Stomach smooth muscle (tissue), 2 donors: ENCODE measurements around the gene SGIP1.
A peak's percentile ranks its signal among the peaks of the same experiment; 100 is the strongest.

Source experiments
- H3K27ac ChIP-seq: one replicate; pipeline ENCODE4 v1.7.0; 2013; ENCODE audit warnings: mild to moderate bottlenecking, low read length, inconsistent platforms
- H3K27me3 ChIP-seq, 2 donors: one replicate each; pipeline ENCODE4 v1.7.0; 2013; ENCODE audit warnings: low read length in 2 of 2; ENCODE audit not compliant: insufficient read depth in 2 of 2, control insufficient read depth in 1 of 2
- H3K36me3 ChIP-seq, 2 donors: one replicate each; pipeline ENCODE4 v1.7.0; 2013; ENCODE audit warnings: low read length in 2 of 2; ENCODE audit not compliant: control insufficient read depth in 2 of 2, insufficient read depth in 2 of 2
- H3K4me1 ChIP-seq: one replicate; pipeline ENCODE4 v1.7.0; 2013; ENCODE audit warnings: low read length; ENCODE audit not compliant: control insufficient read depth, insufficient read depth
- H3K4me3 ChIP-seq, 2 donors: one replicate each; pipeline ENCODE4 v1.7.0; 2013; ENCODE audit warnings: low read length in 2 of 2
- H3K9ac ChIP-seq, 2 donors: one replicate each; pipeline ENCODE4 v1.7.0; 2013; ENCODE audit warnings: low read length in 2 of 2, mild to moderate bottlenecking in 1 of 2
- H3K9me3 ChIP-seq, 2 donors: one replicate each; pipeline ENCODE4 v1.7.0; 2013; ENCODE audit warnings: low read length in 2 of 2; ENCODE audit not compliant: control insufficient read depth in 2 of 2
- donor health status: healthy.
- donor health status: Pancreatic carcinoma.

SGIP1 gene

GRCh38 chr1:66747501-66747900 lies 213.5 kb downstream of the SGIP1 start:
- no peaks in the 10 kb centered on the region for H3K9me3 ChIP-seq
- H3K9ac ChIP-seq, result no peak overlapping the region
- H3K4me1 ChIP-seq, result no peaks in the 10 kb centered on the region
- H3K27me3 ChIP-seq, result no peaks in the 10 kb centered on the region
- H3K4me3 ChIP-seq, result no peak overlapping the region
- no peak overlapping the region for H3K27ac ChIP-seq
- H3K36me3 ChIP-seq, result no peaks in the 10 kb centered on the region

GRCh38 chr1:66750577-66750976 lies 216.6 kb downstream of the SGIP1 start:
- H3K36me3 ChIP-seq, result no peaks in the 10 kb centered on the region
- no peak overlapping the region for H3K9ac ChIP-seq

GRCh38 chr1:66751160-66751559 lies 217.2 kb downstream of the SGIP1 start:
- Histone ChIP-seq H3K27me3 (peaks cover 0 to 6% of the 10 kb centered on the region in 2 donors), H3K9ac (no peak overlapping the region), H3K4me3 (no peak overlapping the region), H3K9me3 (no peaks in the 10 kb centered on the region), H3K36me3 (no peaks in the 10 kb centered on the region), H3K4me1 (no peaks in the 10 kb centered on the region), H3K27ac (no peak overlapping the region)

More at GRCh38 chr1:66750577-66750976, 216.6 kb downstream of the SGIP1 start:
- peaks cover 0 to 6% of the 10 kb centered on the region in 2 donors for H3K27me3 ChIP-seq
- H3K27ac ChIP-seq, result no peak overlapping the region
- H3K4me3 ChIP-seq, result no peak overlapping the region
- H3K9me3 ChIP-seq, result no peaks in the 10 kb centered on the region
- H3K4me1 ChIP-seq, result no peaks in the 10 kb centered on the region

GRCh38 chr1:66752000-66752592 lies 218.1 kb downstream of the SGIP1 start, which contains the start of gene DYNLT5:
Gene DYNLT5, plus strand, starts transcription at chr1:66752459. Its CDS starts 2,200 bp downstream, at chr1:66754659.
- no peaks in the 10 kb centered on the region for H3K36me3 ChIP-seq
- H3K9ac ChIP-seq, result peak within 1 kb of the TSS; percentile 13 to 43
- no peak within 1 kb of the TSS for H3K27ac ChIP-seq
- H3K4me3 ChIP-seq, result peak within 1 kb of the TSS; percentile 53 to 68
- H3K27me3 ChIP-seq, result peaks cover 0 to 6% of the 10 kb centered on the region in 2 donors
- no peaks in the 10 kb centered on the region for H3K4me1 ChIP-seq
- H3K9me3 ChIP-seq, result no peaks in the 10 kb centered on the region

- Histone ChIP-seq H3K4me3 (peak overlapping the region; percentile 53 to 68), H3K9ac (no peak overlapping the region), H3K9me3 (no peaks in the 10 kb centered on the region), H3K36me3 (no peaks in the 10 kb centered on the region), H3K4me1 (no peaks in the 10 kb centered on the region), H3K27me3 (peaks cover 0 to 6% of the 10 kb centered on the region in 2 donors), H3K27ac (no peak overlapping the region)
These were observed 218.9 kb downstream of the SGIP1 start for GRCh38 chr1:66752671-66753371.

GRCh38 chr1:66757722-66758240 lies 223.8 kb downstream of the SGIP1 start:
- Histone ChIP-seq H3K36me3 (no peaks in the 10 kb centered on the region), H3K9me3 (no peaks in the 10 kb centered on the region), H3K4me1 (no peaks in the 10 kb centered on the region), H3K27ac (no peak overlapping the region), H3K27me3 (peaks cover 0 to 4% of the 10 kb centered on the region in 2 donors), H3K9ac (no peak overlapping the region), H3K4me3 (no peak overlapping the region)

GRCh38 chr1:66758241-66758755 lies 224.3 kb downstream of the SGIP1 start:
- Histone ChIP-seq H3K9ac (no peak overlapping the region), H3K4me1 (no peaks in the 10 kb centered on the region), H3K9me3 (no peaks in the 10 kb centered on the region), H3K36me3 (no peaks in the 10 kb centered on the region), H3K27me3 (no peaks in the 10 kb centered on the region), H3K27ac (no peak overlapping the region), H3K4me3 (no peak overlapping the region)

- Histone ChIP-seq H3K9me3 (no peaks in the 10 kb centered on the region), H3K4me1 (no peaks in the 10 kb centered on the region), H3K36me3 (no peaks in the 10 kb centered on the region), H3K9ac (no peak overlapping the region), H3K27me3 (no peaks in the 10 kb centered on the region), H3K27ac (no peak overlapping the region), H3K4me3 (no peak overlapping the region)
These were observed 226.6 kb downstream of the SGIP1 start for GRCh38 chr1:66760506-66760905.

GRCh38 chr1:66761221-66761620 lies 227.3 kb downstream of the SGIP1 start:
- H3K4me3 ChIP-seq, result no peak overlapping the region
- H3K36me3 ChIP-seq, result no peaks in the 10 kb centered on the region
- H3K27me3 ChIP-seq, result no peaks in the 10 kb centered on the region
- H3K9ac ChIP-seq, result no peak overlapping the region
- H3K9me3 ChIP-seq, result no peaks in the 10 kb centered on the region
- no peaks in the 10 kb centered on the region for H3K4me1 ChIP-seq
- H3K27ac ChIP-seq, result no peak overlapping the region

GRCh38 chr1:66764994-66765578 lies 231.1 kb downstream of the SGIP1 start:
- H3K9me3 ChIP-seq, result no peaks in the 10 kb centered on the region
- H3K9ac ChIP-seq, result no peak overlapping the region
- H3K36me3 ChIP-seq, result no peaks in the 10 kb centered on the region
- H3K27ac ChIP-seq, result no peak overlapping the region
- no peaks in the 10 kb centered on the region for H3K27me3 ChIP-seq
- no peak overlapping the region for H3K4me3 ChIP-seq
- H3K4me1 ChIP-seq, result no peaks in the 10 kb centered on the region
